Neural cell (in vitro differentiated cells): ENCODE measurements around the gene PWWP2B.

Source experiments
- EP300 ChIP-seq: fragments of 450-650 bp; conservative IDR thresholded peaks from 2 replicates; pipeline ENCODE4 v1.6.1; 2014; ENCODE audit warnings: antibody characterized with exemption, mild to moderate bottlenecking, moderate library complexity; ENCODE audit not compliant: poor library complexity, severe bottlenecking
- EZH2 ChIP-seq: fragments of 200-600, 300-800 bp; shearing (Covaris generic), sonication (generic); IDR thresholded peaks from 2 replicates; pipeline ENCODE4 v1.6.1; 2014; ENCODE audit warnings: antibody characterized with exemption, low read length, borderline replicate concordance, mild to moderate bottlenecking; ENCODE audit not compliant: insufficient read depth, poor library complexity, severe bottlenecking
- POLR2AphosphoS5 ChIP-seq: IDR thresholded peaks from 2 replicates; pipeline ENCODE4 v1.6.1; 2012
- TF ChIP-seq, protein P1 (sequence below): fragments of 450-650 bp; IDR thresholded peaks from 2 replicates; pipeline ENCODE4 v1.5.1; 2014; ENCODE audit warnings: antibody characterized with exemption, mild to moderate bottlenecking, moderate library complexity; ENCODE audit not compliant: poor library complexity, severe bottlenecking

DNA sequence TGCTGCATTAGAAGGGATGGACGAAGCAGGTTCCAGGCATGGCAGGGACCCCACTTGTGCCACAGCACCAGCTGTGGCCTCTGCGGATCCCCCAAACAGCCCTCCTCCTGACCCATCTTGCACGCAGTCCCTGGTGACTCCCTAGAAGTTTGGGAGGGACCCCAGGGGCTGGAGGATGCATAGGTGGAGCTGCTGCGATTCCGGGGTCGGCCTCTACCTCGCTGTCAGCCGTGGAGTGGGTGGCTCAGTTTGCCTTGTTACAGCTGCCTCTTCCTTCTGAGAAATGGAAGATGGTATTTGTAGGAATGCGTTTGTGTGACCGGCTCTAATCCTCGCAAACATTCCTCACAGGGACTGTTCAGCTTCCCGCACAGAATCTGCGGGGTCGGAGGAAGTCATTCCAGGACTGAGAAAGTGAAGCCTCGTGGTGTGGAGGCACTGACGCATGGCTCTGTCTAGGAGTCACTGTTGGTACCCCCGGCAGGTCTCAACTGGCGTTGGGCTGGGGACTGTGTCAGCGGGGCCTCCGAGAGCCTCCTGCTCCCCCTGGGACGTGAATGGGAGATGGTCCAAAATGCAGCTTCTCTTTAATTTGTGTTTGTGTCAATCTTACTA lies 17.5 kb downstream of the PWWP2B start:
- TF ChIP-seq EZH2 (no peak), EP300 (no peak), POLR2AphosphoS5 (no peak)
- TF ChIP-seq, protein P1, sequence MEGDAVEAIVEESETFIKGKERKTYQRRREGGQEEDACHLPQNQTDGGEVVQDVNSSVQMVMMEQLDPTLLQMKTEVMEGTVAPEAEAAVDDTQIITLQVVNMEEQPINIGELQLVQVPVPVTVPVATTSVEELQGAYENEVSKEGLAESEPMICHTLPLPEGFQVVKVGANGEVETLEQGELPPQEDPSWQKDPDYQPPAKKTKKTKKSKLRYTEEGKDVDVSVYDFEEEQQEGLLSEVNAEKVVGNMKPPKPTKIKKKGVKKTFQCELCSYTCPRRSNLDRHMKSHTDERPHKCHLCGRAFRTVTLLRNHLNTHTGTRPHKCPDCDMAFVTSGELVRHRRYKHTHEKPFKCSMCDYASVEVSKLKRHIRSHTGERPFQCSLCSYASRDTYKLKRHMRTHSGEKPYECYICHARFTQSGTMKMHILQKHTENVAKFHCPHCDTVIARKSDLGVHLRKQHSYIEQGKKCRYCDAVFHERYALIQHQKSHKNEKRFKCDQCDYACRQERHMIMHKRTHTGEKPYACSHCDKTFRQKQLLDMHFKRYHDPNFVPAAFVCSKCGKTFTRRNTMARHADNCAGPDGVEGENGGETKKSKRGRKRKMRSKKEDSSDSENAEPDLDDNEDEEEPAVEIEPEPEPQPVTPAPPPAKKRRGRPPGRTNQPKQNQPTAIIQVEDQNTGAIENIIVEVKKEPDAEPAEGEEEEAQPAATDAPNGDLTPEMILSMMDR, result no peak
